GM12864 (cell line): ENCODE results near the gene STAP1.
A peak's percentile ranks its signal among the peaks of the same experiment; 100 is the strongest.
"Not testable (repeated sequence)": the region's sequence is repeated elsewhere in the genome, so short reads cannot be mapped to it uniquely, and the experiment has no call there.

ENCODE experiments used
- DNase-seq: peaks from one replicate; pipeline ENCODE4 v3.0.0-alpha.2; 2011; ENCODE audit warnings: low read depth
- H3K4me3 ChIP-seq: 2 replicates; pipeline ENCODE4 v1.5.1; 2011; ENCODE audit warnings: mild to moderate bottlenecking, low read depth, low read length, control low read depth
- CTCF ChIP-seq: IDR thresholded peaks from 2 replicates; pipeline ENCODE4 v1.5.1; 2011; ENCODE audit warnings: low read depth, mild to moderate bottlenecking, moderate library complexity, low read length, control low read depth, inconsistent platforms; ENCODE audit errors: missing control alignments

STAP1 gene

GRCh38 chr4:67531379-67531962, 27.1 kb upstream of the STAP1 start:
- no peak for TF ChIP-seq CTCF
- DNase-seq = no peak

GRCh38 chr4:67532397-67532796, 26.1 kb upstream of the STAP1 start:
- DNase-seq, H3K4me3 ChIP-seq: not testable (repeated sequence)

More at GRCh38 chr4:67531379-67531962, 27.1 kb upstream of the STAP1 start:
- H3K4me3 ChIP-seq = no peak overlapping the region

- H3K4me3 ChIP-seq = no peak overlapping the region
- DNase-seq = no peak
- no peak for TF ChIP-seq CTCF
Observed at GRCh38 chr4:67533112-67533511, 25.4 kb upstream of the STAP1 start.

- TF ChIP-seq CTCF = no peak
- no peak overlapping the region for H3K4me3 ChIP-seq
- DNase-seq = no peak
Observed at GRCh38 chr4:67535280-67535840, 23.2 kb upstream of the STAP1 start.

GRCh38 chr4:67539830-67540229, 18.7 kb upstream of the STAP1 start:
- no peak for DNase-seq
- TF ChIP-seq CTCF = no peak
- H3K4me3 ChIP-seq = no peak overlapping the region

GRCh38 chr4:67542076-67542475, 16.5 kb upstream of the STAP1 start:
- no peak overlapping the region for H3K4me3 ChIP-seq
- DNase-seq = no peak
- TF ChIP-seq CTCF = no peak

GRCh38 chr4:67545199-67546003, 13.1 kb upstream of the STAP1 start, which contains the start of gene CENPC:
CENPC (minus strand) TSS chr4:67545503; CDS start chr4:67545355, 148 bp downstream.
- peak within 1 kb of the TSS; percentile 81 for H3K4me3 ChIP-seq
- no peak for TF ChIP-seq CTCF
- peak; percentile 95 for DNase-seq
